SK-N-MC (cell line): ENCODE measurements around the gene SYTL4.

Source experiments
- DNase-seq: peaks from one replicate; pipeline ENCODE4 v3.0.0-alpha.2; 2011; ENCODE audit warnings: low read depth, low spot score
- H3K27ac ChIP-seq: fragments of 200-600 bp; sonication (generic); 2 replicates; pipeline ENCODE4 v1.5.1; 2016; ENCODE audit warnings: mixed run types
- H3K36me3 ChIP-seq: fragments of 200-600 bp; sonication (generic); 2 replicates; pipeline ENCODE4 v1.6.1; 2017; ENCODE audit warnings: antibody characterized with exemption, low read length, mixed read lengths; ENCODE audit not compliant: insufficient read depth
- H3K4me3 ChIP-seq: fragments of 200-600 bp; sonication (generic); 2 replicates; pipeline ENCODE4 v1.5.1; 2016
- H3K9ac ChIP-seq: fragments of 200-600 bp; sonication (generic); 2 replicates; pipeline ENCODE4 v1.8.0; 2017; ENCODE audit warnings: mixed run types, mixed read lengths; ENCODE audit not compliant: insufficient read length
- H3K9me3 ChIP-seq: fragments of 200-600 bp; sonication (generic); 2 replicates; pipeline ENCODE4 v1.6.1; 2017; ENCODE audit warnings: low read depth, mild to moderate bottlenecking, antibody characterized with exemption, low read length, moderate library complexity, mixed read lengths
- EZH2 ChIP-seq: fragments of 200-600 bp; sonication (generic); IDR thresholded peaks from one replicate; pipeline ENCODE4 v1.6.1; 2017; ENCODE audit warnings: antibody characterized with exemption
- FOXP2 ChIP-seq: optimal IDR thresholded peaks from 2 replicates; pipeline ENCODE3; 2011; ENCODE audit warnings: mild to moderate bottlenecking, moderate library complexity; ENCODE audit not compliant: insufficient read depth; ENCODE audit errors: extremely low read length, control extremely low read depth
- POLR2AphosphoS5 ChIP-seq: IDR thresholded peaks from 2 replicates; pipeline ENCODE4 v1.6.1; 2012; ENCODE audit warnings: mild to moderate bottlenecking, low read depth, low read length, borderline replicate concordance

The SYTL4 gene

GRCh38 chrX:100625985-100626491 is 105.9 kb downstream of the SYTL4 start:
- peaks cover 11% of the 10 kb centered on the region; the same call in 1 of the 2 replicates for H3K36me3 ChIP-seq
- no peak for DNase-seq
- H3K9me3 ChIP-seq = no peaks in the 10 kb centered on the region
- no peak overlapping the region for H3K4me3 ChIP-seq
- no peak overlapping the region for H3K27ac ChIP-seq
- no peak for TF ChIP-seq FOXP2
- TF ChIP-seq EZH2 = no peak
- TF ChIP-seq POLR2AphosphoS5 = no peak
- no peak overlapping the region for H3K9ac ChIP-seq
